ENCODE results near the gene TSR1.

DNA sequence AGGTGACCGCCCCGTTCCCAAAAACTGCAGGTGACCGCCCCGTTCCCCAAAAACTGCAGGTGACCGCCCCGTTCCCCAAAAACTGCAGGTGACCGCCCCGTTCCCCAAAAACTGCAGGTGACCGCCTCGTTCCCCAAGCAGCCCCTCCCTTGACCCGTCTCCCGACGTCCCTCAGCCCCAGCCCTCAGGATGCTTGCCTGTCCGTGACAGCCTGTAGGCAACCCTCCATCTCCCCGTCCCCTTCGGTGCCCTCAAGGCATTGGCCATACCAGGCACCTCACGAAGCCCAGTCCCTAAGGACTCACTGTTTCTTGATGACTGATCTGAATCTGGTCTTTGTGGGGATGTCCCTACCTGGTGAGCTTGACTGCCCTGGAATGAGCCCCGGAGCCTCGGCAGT, 26.2 kb upstream of the TSR1 start:
- TF ChIP-seq, protein P1, sequence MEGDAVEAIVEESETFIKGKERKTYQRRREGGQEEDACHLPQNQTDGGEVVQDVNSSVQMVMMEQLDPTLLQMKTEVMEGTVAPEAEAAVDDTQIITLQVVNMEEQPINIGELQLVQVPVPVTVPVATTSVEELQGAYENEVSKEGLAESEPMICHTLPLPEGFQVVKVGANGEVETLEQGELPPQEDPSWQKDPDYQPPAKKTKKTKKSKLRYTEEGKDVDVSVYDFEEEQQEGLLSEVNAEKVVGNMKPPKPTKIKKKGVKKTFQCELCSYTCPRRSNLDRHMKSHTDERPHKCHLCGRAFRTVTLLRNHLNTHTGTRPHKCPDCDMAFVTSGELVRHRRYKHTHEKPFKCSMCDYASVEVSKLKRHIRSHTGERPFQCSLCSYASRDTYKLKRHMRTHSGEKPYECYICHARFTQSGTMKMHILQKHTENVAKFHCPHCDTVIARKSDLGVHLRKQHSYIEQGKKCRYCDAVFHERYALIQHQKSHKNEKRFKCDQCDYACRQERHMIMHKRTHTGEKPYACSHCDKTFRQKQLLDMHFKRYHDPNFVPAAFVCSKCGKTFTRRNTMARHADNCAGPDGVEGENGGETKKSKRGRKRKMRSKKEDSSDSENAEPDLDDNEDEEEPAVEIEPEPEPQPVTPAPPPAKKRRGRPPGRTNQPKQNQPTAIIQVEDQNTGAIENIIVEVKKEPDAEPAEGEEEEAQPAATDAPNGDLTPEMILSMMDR (IDR thresholded peaks at IDR 0.05): no peak
- no peak for TF ChIP-seq POLR2A (IDR thresholded peaks at IDR 0.05)

Data from adrenal gland (tissue), 5 donors.